Measurements from ENCODE around the gene PRR5L.

Gene PRR5L

GRCh38 chr11:36407356-36407755 lies 111.3 kb downstream of the PRR5L start:
- DNase-seq = no peak

DNA sequence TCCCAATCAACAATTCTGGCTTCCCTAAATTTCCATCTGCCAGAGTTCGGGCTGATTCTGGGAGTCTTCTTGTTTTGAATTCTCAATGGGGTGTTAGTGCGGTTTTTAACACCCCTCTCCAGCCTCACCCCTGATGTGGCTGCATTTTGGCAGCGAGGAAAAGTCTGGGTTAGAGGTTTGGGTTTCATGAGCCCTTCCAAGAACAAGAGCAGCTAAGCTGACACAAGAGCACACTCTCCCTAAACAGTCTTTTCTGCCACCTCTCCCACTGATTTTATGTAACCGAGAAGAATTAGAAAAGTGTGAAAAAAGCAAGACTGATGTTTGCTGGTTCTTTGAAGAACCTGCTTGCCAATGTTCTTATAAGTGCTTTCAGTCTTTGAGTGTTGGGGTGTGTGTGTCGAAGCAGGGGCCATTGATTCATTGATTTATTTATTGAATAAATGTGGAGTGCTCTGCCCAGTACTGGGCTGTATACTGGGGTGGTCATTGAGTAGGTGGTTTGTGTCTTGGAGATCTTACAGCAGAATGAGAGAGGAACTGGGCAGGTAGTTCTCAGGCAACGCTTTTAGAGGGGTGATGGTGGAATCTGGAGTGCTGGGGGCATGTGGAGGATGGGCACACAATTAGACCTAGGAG lies 112.5 kb downstream of the PRR5L start:
- no peak for DNase-seq

GRCh38 chr11:36409152-36409816 lies 113.2 kb downstream of the PRR5L start:
- DNase-seq = no peak

GRCh38 chr11:36411202-36411640 lies 115.1 kb downstream of the PRR5L start:
- no peak for DNase-seq

DNA sequence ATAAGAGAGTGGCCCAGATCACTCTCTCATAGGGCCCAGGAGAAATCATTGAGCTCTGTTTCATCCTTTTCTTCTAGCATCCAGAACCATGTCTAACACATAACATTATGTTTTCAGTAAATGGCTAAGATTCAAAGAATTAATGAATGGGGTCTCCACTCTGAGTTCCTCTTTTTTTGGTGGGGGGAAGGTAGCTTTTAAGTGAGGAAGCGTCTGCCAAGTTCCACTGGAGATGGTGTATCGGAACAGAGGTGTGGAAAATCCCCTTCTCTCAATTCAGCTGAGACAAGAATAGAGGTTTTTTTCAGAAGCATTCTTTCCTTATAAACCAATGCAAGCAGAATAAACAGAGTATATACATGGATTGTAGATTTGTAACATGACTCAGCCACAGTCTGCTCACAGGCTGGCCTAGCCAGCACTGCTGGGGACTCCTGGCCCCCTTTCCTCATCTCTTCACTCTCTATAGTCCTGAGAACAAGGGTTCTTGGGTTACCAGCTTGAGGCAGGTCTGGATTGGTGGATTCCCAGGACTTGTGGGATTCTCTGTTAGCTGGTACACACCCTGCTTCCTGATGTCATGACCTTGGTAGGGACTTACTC lies 116.8 kb downstream of the PRR5L start:
- no peak for DNase-seq

GRCh38 chr11:36417154-36417553 lies 121.1 kb downstream of the PRR5L start:
- no peak for DNase-seq

DNA sequence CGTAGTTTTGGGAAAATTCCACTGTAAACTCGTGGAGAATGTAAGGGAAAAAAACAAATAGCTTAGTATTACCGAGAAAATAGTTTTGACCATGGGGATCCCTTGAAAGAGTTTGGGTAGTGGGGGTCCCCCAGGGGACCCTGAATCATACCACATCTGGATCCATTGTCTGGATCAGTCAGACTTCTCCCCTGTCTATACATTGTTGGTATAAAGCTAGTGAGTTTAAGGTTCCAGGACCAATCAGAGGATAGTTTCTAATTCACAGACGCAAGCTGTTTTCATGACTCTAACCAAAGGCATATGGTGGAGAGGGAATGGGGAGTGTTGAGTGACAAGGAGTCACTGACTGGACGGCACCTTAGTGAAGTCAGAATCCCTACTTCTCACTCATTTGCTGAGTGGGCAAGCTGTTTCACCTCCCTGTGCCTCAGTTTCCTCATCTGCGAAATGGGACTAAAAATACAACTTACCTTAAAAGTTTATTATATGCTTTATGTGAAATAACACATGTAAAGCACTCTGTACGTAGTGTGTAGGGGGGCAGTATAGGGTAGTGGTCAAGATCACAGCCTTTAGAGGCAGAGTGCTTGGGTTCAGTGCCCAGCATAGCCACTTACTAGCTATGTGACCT lies 123.8 kb downstream of the PRR5L start:
- no peak for DNase-seq

DNA sequence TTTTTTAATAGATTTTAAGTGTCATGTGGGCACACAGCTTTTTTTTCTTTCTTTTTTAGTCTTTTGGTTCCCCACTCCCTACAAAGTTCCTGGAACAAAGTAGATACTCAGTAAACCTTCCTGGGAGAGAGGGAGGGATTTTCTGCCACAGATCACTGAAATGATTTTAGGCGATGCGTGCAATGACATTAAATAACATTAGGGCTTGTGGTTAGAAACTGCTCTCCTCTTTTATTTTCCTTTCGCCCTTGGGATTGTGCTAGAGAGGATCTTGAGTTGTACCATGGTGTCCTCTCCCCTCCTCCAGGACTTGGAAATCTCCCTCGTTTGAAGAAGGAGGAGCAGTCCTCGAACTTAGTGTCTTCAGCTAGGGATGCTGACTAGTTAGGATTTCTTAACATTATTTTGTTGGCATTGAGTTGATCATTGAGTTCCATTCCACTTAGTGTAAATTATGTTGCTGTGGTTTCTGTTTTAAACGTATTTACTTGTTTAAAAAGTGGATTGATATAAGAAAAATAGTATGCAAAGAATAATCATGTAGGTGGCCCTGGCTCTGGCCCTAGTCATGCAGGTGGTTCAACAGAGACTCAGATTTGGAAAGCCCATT lies 125.6 kb downstream of the PRR5L start:
- DNase-seq = no peak

DNA sequence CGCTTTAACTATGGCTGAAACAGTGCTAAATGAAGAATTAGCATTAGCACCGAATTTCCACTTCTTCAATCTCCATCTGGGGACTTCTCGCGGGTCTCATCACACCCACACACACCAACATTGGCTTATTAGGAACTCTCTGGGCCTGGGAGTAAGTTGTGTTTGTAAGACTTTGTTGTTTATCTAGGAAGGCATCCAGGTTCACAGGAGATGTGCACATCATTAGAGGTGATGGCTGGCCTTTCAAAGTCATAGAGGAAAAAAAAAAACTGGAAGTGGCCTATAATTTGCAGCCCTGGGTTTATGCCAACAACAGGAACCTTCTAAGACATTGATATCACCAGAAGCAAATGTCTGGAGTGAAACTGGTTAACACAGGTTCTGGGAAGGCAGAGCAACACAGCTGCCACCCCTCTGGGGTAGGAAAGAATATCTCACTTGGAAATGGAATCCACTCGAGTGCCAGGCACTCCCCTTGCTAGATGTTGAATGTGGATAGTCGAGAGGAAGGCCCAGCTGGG lies 129.5 kb downstream of the PRR5L start:
- no peak for DNase-seq

- DNase-seq = no peak
Observed at GRCh38 chr11:36426226-36426848, 130.2 kb downstream of the PRR5L start.

DNA sequence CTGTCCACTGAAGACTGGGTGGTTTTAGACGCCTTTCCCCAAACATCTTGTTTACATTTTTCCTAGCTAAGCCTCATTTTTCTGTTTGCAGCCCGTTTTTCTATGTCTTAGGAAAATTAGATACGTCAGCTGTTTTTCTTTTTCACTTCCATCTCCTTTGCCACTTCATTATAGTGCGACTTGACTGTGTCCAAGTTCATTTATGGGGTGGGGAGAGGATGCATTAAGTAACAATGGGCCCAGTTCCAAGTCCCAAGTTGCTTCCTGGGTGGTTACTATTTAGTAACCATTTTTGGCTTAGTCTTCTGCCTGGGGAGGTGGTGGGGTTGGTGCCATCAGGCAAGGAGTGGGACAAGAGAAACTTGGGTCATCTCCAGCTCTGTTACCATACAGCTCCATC lies 131.0 kb downstream of the PRR5L start:
- DNase-seq = no peak

DNA sequence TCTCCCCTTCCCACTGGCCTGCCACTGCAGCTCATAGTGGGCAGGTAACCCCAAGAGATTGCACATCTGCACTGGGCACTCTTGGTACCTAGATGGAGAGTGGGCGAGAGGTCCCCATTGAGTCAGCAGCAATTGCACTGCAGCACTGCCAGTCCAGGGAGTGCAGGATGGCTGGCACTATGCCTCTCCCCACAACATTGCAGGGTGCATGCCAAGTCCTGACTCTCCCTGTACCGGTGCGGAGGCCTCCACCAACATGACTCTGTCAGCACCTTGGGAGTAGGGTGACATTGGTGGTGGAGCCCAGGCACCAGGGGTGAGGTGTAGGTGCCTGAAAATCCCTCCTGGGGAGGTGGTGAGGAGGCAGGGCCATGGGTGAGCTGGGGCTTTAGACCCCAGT lies 131.8 kb downstream of the PRR5L start:
- DNase-seq = no peak

- no peak for DNase-seq
Observed at GRCh38 chr11:36431429-36432092, 135.5 kb downstream of the PRR5L start.

- no peak for DNase-seq
Observed at GRCh38 chr11:36432093-36432469, 136.0 kb downstream of the PRR5L start.

- DNase-seq = no peak
Observed at GRCh38 chr11:36432738-36433137, 136.7 kb downstream of the PRR5L start.

DNA sequence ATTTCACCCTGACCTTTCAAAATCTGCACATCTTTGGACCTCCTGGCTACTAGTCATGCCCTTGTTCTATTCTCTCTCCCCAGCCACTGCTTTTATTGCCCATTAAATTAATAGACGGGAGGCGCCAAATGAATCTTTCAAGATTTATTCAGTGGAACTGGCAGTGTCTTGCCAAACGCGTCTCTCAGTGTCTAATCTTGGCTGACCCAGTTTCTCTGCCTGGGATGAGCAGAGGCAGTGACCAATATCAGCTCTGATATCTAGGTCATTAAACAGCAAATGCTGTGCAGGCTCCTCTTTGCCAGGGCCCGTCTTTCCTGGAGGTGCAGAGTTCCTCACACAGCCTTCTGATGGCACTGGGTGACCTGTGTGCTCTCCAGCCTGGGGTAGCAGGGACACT lies 140.0 kb downstream of the PRR5L start:
- DNase-seq = no peak

DNA sequence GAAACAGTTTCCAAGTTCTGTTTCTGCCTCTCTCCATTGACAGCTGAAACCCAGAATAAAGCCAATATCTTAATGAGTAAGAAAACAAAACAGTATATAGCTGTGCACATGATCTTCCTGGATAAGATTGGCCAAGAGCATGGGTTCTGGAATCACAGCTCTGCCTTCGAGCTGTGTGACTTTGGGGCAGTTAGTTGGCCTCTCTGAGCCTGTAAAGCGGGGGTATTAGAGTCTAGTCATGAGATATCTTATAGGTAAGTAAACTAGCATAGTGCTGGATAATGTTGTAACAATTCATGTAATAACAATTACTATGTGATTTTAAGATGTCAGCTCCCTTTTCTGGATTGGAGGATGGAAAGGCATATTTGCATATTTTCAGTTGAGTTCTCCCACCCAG lies 140.5 kb downstream of the PRR5L start:
- no peak for DNase-seq

DNA sequence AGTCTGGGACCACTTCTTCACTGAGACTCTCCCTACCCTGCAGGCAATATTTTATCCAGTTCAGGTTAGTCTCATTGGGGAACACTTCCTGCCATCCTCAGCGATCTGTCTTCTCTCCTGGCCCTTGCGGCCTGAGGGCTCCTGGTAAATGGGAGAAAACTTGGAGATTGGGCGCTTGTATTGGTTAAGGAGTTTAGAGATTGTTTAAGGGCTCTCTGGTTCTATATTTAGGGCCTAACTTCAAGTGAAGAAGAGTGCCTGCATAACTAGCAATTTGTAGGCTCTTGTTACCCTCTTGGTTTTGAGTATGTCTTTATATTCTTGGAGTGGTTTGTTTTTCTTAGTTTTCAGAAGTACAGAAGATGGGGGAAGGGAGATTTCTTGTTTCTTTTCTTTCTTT lies 141.3 kb downstream of the PRR5L start:
- no peak for DNase-seq

DNA sequence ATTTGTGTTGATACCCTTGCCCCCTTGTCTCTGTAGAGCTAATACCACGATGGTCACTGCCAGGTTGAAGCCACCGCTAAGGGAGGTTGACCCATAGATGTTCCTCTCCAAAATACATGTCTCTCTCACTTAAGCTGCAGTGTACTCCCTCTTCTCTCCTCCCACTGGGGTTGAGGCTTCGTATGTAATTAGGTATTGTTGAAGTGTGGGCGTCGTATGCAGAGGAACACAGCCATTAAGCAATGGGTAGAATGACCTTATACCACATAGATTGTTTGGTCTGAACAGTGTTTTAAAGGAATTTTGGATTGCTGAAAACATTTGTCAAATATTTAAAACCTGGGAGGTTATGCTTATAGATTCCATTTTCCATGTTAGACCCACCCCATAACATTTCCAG lies 142.0 kb downstream of the PRR5L start:
- no peak for DNase-seq

DNA sequence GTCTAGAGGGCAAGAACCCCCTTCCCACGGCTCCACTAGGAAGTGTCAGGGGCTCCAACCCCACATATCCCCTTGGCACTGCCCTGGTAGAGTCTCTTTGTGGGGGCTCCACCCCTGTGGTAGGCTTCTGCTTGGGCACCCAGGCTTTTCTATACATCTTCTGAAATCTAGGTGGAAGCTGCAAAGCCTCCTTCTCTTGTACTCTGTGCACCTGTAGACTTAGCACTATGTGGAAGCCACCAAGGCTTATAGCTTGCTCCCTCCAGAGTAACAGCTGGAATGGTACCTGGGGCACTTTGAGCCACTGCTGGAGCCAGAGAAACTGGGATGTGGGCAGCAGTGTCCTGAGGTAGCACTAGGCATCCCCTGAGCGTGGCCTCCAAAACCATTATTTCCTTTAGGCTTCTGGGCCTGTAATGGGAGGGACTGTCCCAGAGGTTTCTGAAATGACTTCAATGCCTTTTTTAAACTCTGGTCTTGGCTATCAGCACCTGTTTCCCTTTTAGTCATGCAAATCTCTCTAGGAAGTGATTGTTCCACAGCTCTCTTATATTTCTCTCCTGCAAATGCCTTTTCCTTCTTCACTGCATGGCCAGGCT lies 145.6 kb downstream of the PRR5L start:
- DNase-seq = no peak

DNA sequence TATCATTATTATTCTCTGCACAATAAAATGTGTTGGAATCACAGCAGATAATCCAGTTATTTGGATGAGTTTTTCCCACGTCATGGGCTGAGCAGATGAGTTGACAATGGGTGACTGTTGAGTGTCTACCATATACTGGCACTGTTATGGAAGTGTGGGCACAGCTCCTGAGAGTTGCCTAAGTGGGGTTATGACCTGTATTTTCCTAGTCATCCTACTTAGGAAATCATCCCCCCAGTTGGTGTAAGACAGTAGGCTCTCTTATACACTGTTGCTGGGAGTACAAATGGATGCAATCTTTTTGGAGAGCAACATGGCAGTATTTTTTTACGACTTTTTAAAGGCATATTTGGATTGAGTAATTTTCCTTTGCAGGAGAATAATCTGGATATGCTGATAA lies 147.6 kb downstream of the PRR5L start:
- no peak for DNase-seq

GRCh38 chr11:36446135-36446534 lies 150.0 kb downstream of the PRR5L start:
- no peak for DNase-seq

All from SHP77 treated with DMSO at 0.1 percent for 48 hours (cell line).